GM21423 (cell line): ENCODE results near the gene HGS.

Source experiments
- ATAC-seq: cut with Tn5 transposase; IDR thresholded peaks from one replicate; pipeline ENCODE4 v1.9.1; 2021; ENCODE audit warnings: mild to moderate bottlenecking, moderate library complexity; ENCODE audit not compliant: unreplicated experiment

Gene HGS

DNA sequence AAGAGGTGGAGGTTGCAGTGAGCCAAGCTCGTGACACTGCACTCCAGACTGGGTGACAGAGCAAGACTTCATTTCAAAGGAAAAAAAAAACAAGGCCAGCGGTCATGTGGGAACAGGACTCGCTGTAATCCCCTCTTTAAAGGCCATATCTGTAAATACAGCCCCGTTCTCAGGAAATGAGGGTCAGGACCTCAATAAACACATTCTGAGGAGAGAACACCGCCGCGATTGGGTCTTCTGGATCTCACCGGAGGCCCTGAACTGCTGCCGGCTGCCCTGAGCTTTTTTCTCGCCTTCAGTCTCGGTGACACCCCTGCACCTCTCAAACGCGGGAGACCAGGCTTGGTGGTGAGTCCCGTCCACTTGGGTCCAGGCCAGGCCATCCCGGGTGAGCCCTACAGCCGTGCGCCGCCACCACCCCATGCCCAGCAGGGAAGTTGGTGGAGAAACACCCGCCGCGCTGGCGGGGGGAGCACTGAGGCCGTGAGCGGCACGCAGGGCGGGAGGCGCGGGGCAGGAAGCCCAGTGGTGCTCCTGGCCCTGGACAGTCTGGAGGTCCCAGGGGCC lies 56.7 kb downstream of the HGS start:
- no peak for ATAC-seq

- no peak for ATAC-seq
Observed at GRCh38 chr17:81741049-81741593, 57.3 kb downstream of the HGS start.

DNA sequence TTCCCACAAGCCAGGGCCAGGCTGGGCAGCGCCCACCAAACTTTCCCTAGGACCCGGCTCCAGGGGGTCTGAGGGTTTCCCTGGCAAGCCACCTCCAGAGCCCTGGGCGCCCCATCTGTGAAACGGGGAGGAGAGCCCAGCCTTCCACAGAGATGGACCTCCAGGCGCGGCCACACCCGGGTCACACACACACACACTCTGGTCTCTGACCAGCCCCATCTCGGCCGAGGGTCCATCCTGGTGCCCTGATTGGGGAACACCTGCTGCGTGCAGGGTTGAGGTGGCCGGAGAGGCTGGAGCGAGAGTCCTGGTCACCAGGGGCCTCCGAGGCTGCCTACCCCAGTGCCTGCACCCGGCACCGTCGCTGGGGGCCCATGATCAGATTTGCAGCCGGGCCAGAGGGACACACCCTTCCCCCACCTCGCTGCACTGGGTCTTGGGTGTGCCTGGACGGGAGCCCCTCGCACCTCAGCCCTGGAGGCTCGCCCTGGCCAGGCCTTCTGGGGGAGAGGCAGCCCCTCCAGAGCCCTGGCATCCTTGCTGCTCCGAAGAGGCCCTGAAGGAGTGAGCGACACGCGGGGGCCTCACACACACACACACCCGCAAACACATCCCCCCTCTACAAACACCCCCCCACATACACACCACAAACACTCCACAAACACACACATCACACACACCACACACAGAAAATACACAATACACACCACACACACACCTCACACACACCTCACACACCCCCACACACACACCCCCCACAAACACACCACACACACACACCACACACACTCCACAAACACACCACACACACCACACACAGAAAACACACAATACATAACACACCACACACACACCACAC lies 58.0 kb downstream of the HGS start:
- no peak for ATAC-seq
